SK-N-DZ (cell line): ENCODE data around the gene CCDC7. TPM values are rescaled to one million over a fixed set of nuclear protein-coding genes. Genes with fewer than 3 reads are reported as not detected.
"Not testable (repeated sequence)": the region's sequence is repeated elsewhere in the genome, so short reads cannot be mapped to it uniquely, and the experiment has no call there.

Source experiments
- DNase-seq: peaks from one replicate; pipeline ENCODE4 v3.0.0-alpha.2; 2015; ENCODE audit warnings: low spot score
- polyA plus RNA-seq, 2 experiments: library from polyadenylated mRNA; depleted of rRNA; stranded (reverse); fragments of >200 nt; gene quantifications; 2 replicates each; pipeline ENCODE4 v1.2.3, GENCODE V29; 2014

CCDC7 gene
- polyA plus RNA-seq (2014; cell fraction: cytosol; rRNA removed), result 0.19 and 1.1 TPM in 2 replicates
- 1.7 and 2.2 TPM in 2 replicates for polyA plus RNA-seq (2014; cell fraction: nucleus; rRNA removed)

DNA sequence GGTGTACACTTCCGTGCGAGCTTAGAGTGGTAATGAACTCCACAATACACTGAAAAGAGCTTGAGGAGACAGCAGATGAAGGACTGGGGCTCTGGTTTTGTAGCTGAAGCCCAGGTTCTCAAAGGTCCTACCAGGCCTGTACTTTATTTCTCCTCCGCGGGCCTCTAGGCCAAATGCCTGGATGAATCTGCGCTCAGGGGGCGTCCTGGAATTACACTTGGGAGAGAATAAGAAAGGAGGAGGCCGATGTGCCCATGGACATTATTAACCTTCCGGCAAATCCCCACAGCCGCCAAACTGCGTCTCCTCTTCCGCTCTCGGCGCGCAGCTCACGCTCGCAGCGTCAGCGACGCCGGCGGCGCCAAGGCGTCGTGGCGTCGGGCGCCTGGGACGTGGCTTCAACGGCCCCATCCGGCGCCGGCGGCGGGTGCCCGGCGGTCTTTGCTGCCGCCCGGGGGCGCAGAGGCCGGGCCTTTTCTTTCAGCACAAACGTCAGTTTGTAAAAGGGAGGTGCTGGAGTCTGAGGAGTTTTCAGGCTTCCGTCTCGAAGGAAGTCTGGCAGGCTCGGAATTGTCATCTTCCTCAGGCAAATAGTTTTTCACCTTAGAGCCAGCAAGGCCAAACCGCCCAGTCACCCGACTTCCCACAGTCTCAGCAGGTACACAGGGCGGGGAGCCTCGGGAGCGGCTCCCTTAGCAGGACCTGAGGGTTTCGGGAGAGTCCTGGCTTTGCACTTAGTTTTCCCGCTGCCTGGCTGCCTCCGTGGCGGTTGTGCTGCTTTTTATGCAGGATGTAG is at the start of gene CCDC7:
TSS of gene CCDC7 (plus strand) at position 401 of the 796 bp plus-strand sequence. CDS start 5,503 bp downstream, outside the sequence.
- DNase-seq, result peak; percentile 70

GRCh38 chr10:32397163-32397562 is 48.8 kb upstream of the CCDC7 start:
- not testable (repeated sequence) for DNase-seq

DNA sequence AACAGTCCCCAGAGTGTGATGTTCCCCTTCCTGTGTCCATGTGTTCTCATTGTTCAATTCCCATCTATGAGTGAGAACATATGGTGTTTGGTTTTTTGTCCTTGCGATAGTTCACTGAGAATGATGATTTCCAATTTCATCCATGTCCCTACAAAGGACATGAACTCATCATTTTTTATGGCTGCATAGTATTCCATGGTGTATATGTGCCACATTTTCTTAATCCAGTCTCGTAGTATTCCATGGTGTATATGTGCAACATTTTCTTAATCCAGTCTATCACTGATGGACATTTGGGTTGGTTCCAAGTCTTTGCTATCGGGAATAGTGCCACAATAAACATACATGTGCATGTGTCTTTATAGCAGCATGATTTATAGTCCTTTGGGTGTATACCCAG is 46.2 kb upstream of the CCDC7 start:
- DNase-seq, result not testable (repeated sequence)

DNA sequence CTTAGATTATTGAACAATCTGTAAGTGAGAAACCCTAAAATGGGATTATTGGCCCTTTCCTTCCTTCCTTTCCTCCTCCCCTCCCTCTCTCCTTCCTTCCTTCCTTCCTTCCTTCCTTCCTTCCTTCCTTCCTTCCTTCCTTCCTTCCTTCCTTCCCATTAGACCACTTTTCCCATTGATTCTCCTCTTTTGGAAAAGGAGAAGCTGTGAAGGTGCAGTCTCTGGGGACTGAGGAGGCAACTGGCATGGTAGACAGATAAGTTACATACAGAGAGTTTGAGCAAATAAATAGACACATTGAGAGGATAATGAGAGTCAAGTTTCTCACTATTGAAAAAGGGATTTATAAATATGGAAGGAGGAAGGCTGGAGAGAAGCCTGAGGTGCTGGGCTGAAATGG is 45.0 kb upstream of the CCDC7 start:
- no peak for DNase-seq

DNA sequence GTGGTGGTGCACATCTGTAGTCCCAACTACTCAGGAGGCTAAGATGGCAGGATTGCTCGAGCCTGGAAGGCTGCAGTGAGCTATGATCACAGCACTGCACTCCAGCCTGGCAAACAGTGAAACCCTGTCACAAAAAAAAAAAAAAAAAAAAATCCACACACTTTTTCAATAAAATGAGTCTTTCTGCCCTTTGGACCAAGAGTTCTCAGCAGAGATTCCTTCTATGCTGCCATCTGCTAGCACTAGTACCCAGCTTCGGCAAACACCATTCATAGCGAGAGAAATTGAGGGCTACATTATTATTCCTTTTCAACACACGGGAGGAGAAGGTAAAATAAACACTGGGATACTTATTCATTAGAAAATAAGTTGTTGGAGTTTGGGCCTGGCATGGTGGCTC is 43.4 kb upstream of the CCDC7 start:
- DNase-seq, result no peak

DNA sequence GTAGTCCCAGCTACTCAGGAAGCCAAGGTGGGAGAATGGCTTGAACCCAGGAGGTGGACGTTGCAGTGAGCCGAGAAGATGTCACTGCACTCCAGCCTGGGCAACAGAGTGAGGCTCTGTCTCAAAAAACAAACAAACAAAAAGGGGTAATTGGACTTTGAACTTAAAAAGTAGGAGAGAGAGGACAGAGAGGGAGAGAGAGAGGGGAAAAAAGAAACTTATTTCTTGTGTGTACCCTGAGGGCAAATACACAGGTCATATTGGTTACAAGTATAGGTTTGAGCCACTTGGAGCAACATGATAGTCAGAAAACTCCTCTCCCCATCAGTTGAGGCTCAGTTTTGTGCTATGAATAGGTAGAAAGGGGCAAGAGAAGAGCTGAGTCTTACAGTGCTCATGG is 42.8 kb upstream of the CCDC7 start:
- no peak for DNase-seq

GRCh38 chr10:32408690-32409089 is 37.2 kb upstream of the CCDC7 start:
- DNase-seq, result no peak

GRCh38 chr10:32409741-32410140 is 36.2 kb upstream of the CCDC7 start:
- no peak for DNase-seq

- no peak for DNase-seq
These were observed 35.4 kb upstream of the CCDC7 start for GRCh38 chr10:32410569-32410968.

DNA sequence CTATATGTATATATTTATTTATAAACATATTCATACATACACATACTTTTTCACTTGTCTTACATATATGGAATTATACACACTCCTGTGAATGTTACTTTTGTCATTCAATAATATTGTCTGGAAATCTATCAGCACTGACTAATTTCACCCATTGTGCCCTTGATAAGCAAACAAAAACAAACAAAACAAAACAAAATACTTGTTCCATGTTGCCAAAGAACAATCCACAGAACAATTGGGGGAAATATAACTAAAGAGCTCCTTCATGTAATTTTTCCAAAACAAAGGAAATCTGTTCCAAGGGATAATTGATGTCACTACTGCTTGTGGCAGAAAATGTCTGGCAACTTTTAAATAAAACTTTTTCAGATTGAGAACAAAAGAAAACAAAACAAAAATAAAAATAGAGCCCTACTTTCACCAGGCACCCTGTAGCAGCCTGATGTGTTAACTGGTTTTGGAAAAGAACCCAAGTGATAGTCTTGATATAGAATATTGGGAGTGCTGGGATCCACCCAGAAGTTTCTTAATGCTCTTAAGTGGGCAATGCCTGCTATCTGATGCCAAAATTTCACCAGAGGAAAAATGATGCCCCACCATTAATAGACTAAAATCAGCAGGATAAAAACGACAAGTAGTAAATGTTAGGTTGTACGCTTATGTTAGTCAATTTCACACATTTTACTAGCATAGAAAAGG is 34.0 kb upstream of the CCDC7 start:
- DNase-seq, result no peak

GRCh38 chr10:32412499-32412853 is 33.5 kb upstream of the CCDC7 start:
- DNase-seq, result no peak

DNA sequence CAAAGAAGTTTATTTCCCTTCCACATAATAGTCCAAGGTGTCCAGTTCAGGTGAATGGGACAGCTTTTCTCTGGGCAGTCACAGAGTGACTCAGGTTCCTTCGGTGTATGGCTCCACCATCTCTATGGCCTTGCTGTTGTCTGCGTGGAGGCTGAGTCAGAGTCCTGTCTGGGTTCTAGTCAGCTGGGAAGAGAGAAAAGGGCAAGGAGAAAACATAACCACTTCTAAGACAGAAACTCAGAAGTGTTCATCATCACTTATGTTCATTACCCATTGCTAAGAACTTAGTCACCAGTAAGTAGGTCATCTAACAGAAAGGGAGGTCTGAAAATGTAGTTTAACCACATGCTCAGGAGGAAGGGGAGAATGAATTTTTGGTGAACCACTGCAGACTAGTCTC is 32.4 kb upstream of the CCDC7 start:
- DNase-seq, result no peak

DNA sequence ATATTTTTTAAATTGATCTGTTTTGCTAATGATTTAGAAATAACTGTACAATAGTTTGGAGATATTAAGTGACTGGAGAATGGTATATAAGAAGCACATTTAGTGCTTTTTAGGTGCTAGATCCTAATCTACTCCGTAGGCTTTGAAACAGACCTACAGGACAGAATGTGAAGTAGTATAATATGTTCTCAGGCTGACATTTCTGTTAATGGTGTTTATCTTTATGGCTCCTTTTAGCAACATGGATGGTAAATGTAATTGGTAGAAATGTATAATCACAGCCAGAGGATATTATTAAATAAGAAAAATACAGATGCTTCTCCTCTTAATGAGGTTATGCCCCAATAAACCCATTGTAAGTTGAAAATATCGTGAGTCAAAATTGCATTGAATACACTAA is 30.6 kb upstream of the CCDC7 start:
- no peak for DNase-seq

DNA sequence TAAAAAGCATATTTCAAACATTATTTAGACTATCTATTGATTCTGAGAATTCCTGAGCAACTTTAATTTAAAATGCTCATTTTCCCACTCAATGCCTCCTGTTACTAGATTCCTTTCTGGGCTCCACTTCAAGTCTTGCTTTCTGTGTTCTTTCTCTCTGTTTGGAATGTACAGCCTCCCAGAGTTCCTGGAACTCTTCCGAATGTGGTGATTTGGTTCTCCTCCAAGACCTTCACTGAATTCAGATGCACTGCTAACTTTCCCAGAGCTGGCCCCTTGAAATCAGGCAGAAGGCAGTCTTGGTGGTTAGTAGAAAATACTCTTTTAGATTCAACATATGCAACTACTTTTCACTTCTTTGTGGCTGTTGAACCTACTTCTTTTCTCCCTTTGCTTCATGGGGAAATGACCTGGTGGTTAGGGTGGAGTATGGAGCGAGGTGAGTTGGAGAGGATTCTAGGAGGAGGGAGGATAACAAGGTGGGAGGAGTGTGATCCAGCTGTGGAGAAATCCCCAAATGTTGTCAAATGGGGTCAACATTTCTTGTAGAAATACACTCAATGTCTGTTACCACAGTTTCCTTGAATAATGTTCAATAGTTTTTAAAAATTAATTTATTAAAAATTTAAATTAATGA is 27.9 kb upstream of the CCDC7 start:
- DNase-seq, result no peak

DNA sequence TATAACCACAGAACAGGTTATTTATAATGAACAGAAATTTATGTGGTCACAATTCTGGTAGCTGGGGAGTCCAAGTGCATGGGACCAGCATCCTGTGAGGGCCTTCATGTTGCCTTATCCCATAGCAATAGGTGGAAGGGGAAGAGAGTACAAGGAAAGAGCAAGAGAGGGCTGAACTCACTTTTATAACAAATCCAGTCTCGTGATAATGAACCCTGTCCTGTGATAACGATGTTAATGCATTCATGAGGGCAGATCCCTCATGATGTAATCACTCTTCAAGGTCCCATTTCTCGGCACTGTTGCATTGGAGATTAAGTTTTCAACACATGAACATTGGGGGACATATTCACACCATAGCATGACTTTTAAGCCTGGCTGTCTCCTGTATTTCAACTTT is 27.4 kb upstream of the CCDC7 start:
- DNase-seq, result no peak

GRCh38 chr10:32419615-32420014 is 26.3 kb upstream of the CCDC7 start:
- no peak for DNase-seq

DNA sequence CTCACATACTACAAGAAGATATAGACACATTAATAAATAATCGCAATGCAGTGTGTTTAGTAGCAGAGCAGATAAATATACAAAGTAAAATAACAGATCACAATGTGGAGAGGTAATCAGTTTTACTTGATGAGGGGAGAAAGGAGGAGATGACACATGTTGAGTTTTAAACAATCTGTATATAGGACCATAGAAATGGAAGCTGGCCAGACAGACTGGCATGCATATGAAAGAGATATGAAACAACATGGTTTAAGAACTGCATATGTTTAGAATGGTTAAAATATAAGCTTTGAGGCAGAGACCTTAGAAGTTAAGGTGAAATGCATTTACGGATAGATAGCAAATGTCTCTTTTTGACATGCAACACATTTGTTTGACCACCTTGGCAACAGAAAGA is 19.8 kb upstream of the CCDC7 start:
- no peak for DNase-seq

GRCh38 chr10:32433542-32433941 is 12.4 kb upstream of the CCDC7 start:
- DNase-seq, result no peak

- DNase-seq, result no peak
These were observed 9.7 kb upstream of the CCDC7 start for GRCh38 chr10:32436215-32436614.

- no peak for DNase-seq
These were observed 8.6 kb upstream of the CCDC7 start for GRCh38 chr10:32437334-32437733.

- DNase-seq, result no peak
These were observed 904 bp upstream of the CCDC7 start for GRCh38 chr10:32445036-32445435.

- no peak for DNase-seq
These were observed 831 bp downstream of the CCDC7 start for GRCh38 chr10:32446536-32447406.
